Activated gamma-delta T cell (primary cell): ENCODE measurements around the gene IL5.
"Not testable (repeated sequence)": the region's sequence is repeated elsewhere in the genome, so short reads cannot be mapped to it uniquely, and the experiment has no call there.

Source experiments
- DNase-seq: peaks from one replicate; lab custom pipeline; 2025; lab: John Stamatoyannopoulos, UW

IL5 gene

GRCh38 chr5:132528866-132529634, 14.3 kb downstream of the IL5 start:
- no peak for DNase-seq

GRCh38 chr5:132528021-132528420, 15.3 kb downstream of the IL5 start:
- no peak for DNase-seq

GRCh38 chr5:132526974-132527564, 16.3 kb downstream of the IL5 start:
- no peak for DNase-seq

GRCh38 chr5:132526290-132526973, 16.9 kb downstream of the IL5 start:
- DNase-seq = no peak

- no peak for DNase-seq
These were observed 18.0 kb downstream of the IL5 start for GRCh38 chr5:132525299-132525724.

- DNase-seq = not testable (repeated sequence)
These were observed 18.4 kb downstream of the IL5 start for GRCh38 chr5:132524877-132525276.

- DNase-seq = not testable (repeated sequence)
These were observed 21.3 kb downstream of the IL5 start for GRCh38 chr5:132522067-132522466.

GRCh38 chr5:132513618-132514336, 29.5 kb downstream of the IL5 start:
- DNase-seq = not testable (repeated sequence)

- no peak for DNase-seq
These were observed 33.2 kb downstream of the IL5 start for GRCh38 chr5:132510076-132510475.

- DNase-seq = no peak
These were observed 37.1 kb downstream of the IL5 start for GRCh38 chr5:132506094-132506692.

GRCh38 chr5:132505641-132506040, 37.7 kb downstream of the IL5 start:
- no peak for DNase-seq

GRCh38 chr5:132504746-132505145, 38.6 kb downstream of the IL5 start:
- no peak for DNase-seq

- DNase-seq = no peak
These were observed 40.1 kb downstream of the IL5 start for GRCh38 chr5:132503244-132503643.

- no peak for DNase-seq
These were observed 41.1 kb downstream of the IL5 start for GRCh38 chr5:132501961-132502931.

GRCh38 chr5:132501629-132501956, 41.7 kb downstream of the IL5 start:
- no peak for DNase-seq

GRCh38 chr5:132500931-132501628, 42.2 kb downstream of the IL5 start:
- no peak for DNase-seq

GRCh38 chr5:132500244-132500930, 42.9 kb downstream of the IL5 start:
- DNase-seq = no peak

- DNase-seq = no peak
These were observed 43.7 kb downstream of the IL5 start for GRCh38 chr5:132499440-132500243.
